HEK293T (cell line): ENCODE measurements around the gene NRG3.

Experiments
- CTCF ChIA-PET: fragments of 350-600 bp; formaldehyde crosslinking; extraction: SDS; loops from one replicate; lab custom pipeline; 2021; ENCODE audit warnings: antibody characterized with exemption, inconsistent platforms; lab: Yijun Ruan, JAX
- POLR2A ChIA-PET: fragments of 350-600 bp; formaldehyde crosslinking; extraction: SDS; loops from one replicate; lab custom pipeline; 2020; ENCODE audit warnings: antibody characterized with exemption, inconsistent platforms; lab: Yijun Ruan, JAX
- DNase-seq: peaks from one replicate; pipeline ENCODE4 v3.0.0; 2012; ENCODE audit warnings: mixed read lengths; ENCODE audit errors: extremely low spot score
- ARNT ChIP-seq: fragments of 450-650 bp; IDR thresholded peaks from 2 replicates; pipeline ENCODE4 v1.6.1; 2017; ENCODE audit warnings: mild to moderate bottlenecking
- BHLHE40 ChIP-seq: fragments of 450-650 bp; IDR thresholded peaks from 2 replicates; pipeline ENCODE4 v1.6.1; 2016; ENCODE audit warnings: mild to moderate bottlenecking, moderate library complexity, borderline replicate concordance
- CTBP1 ChIP-seq: fragments of 450-650 bp; IDR thresholded peaks from 2 replicates; pipeline ENCODE4 v1.6.1; 2016; ENCODE audit warnings: borderline replicate concordance
- ELF4 ChIP-seq: fragments of 450-650 bp; IDR thresholded peaks from 2 replicates; pipeline ENCODE4 v1.6.1; 2017; ENCODE audit warnings: antibody characterized with exemption
- FOXA1 ChIP-seq: fragments of 450-650 bp; IDR thresholded peaks from 2 replicates; pipeline ENCODE4 v1.6.1; 2016; ENCODE audit warnings: mild to moderate bottlenecking
- FOXK2 ChIP-seq: fragments of 450-650 bp; IDR thresholded peaks from 2 replicates; pipeline ENCODE4 v1.6.1; 2016; ENCODE audit warnings: mild to moderate bottlenecking
- FOXM1 ChIP-seq: fragments of 450-650 bp; IDR thresholded peaks from 2 replicates; pipeline ENCODE4 v1.6.1; 2017; ENCODE audit warnings: mild to moderate bottlenecking, borderline replicate concordance
- HDGF ChIP-seq: fragments of 450-650 bp; IDR thresholded peaks from 2 replicates; pipeline ENCODE4 v1.6.1; 2017; ENCODE audit warnings: antibody characterized with exemption, borderline replicate concordance
- L3MBTL2 ChIP-seq: fragments of 450-650 bp; conservative IDR thresholded peaks from 2 replicates; pipeline ENCODE4 v1.6.1; 2016; ENCODE audit warnings: mild to moderate bottlenecking
- LEF1 ChIP-seq: fragments of 450-650 bp; IDR thresholded peaks from 2 replicates; pipeline ENCODE4 v1.6.1; 2017; ENCODE audit warnings: mild to moderate bottlenecking, borderline replicate concordance
- NFRKB ChIP-seq: fragments of 450-650 bp; IDR thresholded peaks from 2 replicates; pipeline ENCODE4 v1.6.1; 2016; ENCODE audit warnings: mild to moderate bottlenecking, moderate library complexity
- SP1 ChIP-seq: fragments of 450-650 bp; IDR thresholded peaks from 2 replicates; pipeline ENCODE4 v1.6.1; 2017
- SUZ12 ChIP-seq: fragments of 450-650 bp; IDR thresholded peaks from 2 replicates; pipeline ENCODE4 v1.6.1; 2016; ENCODE audit warnings: mild to moderate bottlenecking
- TARDBP ChIP-seq: fragments of 450-650 bp; IDR thresholded peaks from 2 replicates; pipeline ENCODE4 v1.6.1; 2016
- ZNF384 ChIP-seq: fragments of 450-650 bp; IDR thresholded peaks from 2 replicates; pipeline ENCODE4 v1.6.1; 2016
- TF ChIP-seq, protein P1 (sequence below): fragments of 450-650 bp; IDR thresholded peaks from 2 replicates; pipeline ENCODE4 v1.6.1; 2016

Gene NRG3

DNA sequence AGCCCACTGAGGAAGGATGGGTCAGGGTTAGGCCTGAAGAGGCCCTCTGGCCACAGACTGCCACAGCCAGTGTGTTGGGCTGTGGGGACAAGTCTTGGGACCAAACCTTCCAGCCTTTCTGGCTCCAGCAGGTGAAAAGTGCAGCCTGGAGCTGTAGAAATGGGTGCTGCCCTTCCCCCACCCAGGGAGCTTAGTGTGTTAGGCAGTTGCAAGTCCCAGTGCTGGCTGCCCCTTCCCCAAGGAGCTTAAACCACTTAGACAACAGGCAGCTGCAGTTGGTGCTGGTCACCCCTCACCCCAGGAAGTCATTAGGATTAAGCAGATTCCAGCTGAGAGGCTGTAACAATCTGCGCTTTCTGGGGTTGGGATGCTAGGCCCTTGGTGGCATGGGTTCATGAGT is 563.3 kb downstream of the NRG3 start:
- TF ChIP-seq FOXM1 (no peak), SP1 (no peak), BHLHE40 (no peak), L3MBTL2 (no peak), FOXA1 (no peak), CTBP1 (no peak), ARNT (no peak), HDGF (no peak), ELF4 (no peak), ZNF384 (no peak), TARDBP (no peak), SUZ12 (no peak), FOXK2 (no peak)
- TF ChIP-seq, protein P1, sequence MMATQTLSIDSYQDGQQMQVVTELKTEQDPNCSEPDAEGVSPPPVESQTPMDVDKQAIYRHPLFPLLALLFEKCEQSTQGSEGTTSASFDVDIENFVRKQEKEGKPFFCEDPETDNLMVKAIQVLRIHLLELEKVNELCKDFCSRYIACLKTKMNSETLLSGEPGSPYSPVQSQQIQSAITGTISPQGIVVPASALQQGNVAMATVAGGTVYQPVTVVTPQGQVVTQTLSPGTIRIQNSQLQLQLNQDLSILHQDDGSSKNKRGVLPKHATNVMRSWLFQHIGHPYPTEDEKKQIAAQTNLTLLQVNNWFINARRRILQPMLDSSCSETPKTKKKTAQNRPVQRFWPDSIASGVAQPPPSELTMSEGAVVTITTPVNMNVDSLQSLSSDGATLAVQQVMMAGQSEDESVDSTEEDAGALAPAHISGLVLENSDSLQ: no peak
- POLR2A ChIA-PET: no interaction called here
- CTCF ChIA-PET: no interaction called here
- DNase-seq: no peak

DNA sequence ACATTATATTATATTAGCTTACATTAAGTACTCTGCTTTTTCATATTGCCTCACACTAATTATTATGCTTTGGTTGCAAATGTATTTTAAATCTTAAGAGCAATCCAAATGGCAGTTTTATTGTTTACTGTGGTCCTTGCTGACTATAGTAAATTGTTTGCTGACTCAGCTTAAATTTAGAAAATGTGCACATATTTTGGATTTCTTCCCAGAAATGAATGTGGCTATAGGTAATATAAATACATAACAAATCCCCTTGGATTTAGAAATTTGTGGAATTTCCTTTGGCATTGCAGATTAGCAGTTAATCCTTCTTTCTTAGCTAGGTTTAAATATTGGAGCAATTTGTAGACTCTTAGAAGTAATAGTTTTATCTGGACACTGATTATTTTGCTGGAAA is 565.8 kb downstream of the NRG3 start:
- TF ChIP-seq ARNT: no peak
- TF ChIP-seq NFRKB: no peak
- no peak for TF ChIP-seq FOXM1
- TF ChIP-seq SUZ12: no peak
- TF ChIP-seq CTBP1: no peak

DNA sequence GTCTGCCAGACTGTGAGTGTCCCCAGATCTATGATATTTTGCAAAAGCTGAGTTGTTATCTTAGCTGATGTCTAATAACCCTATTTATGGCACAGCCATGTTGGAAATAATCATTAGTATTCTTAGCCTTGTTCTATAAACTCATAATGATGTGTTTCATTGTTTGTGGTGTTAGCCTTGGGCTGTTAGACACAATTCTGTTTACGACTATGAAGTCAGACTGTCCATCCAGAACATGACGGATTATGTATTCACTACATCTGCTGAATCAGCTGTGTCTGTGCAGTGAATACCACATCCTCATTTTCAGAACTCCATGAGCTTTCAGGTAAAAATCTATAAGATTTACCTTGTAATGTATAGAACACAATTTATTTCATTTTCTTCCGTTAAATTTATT is 577.1 kb downstream of the NRG3 start:
- TF ChIP-seq FOXK2 (no peak), LEF1 (no peak), HDGF (no peak), SP1 (no peak), FOXA1 (no peak), FOXM1 (no peak), CTBP1 (no peak)
- CTCF ChIA-PET: no interaction called here
- POLR2A ChIA-PET: interaction anchor here (0.6 kb wide), 1 partner anchor 18 kb away, joined by 3 read pairs; no protein-coding TSS in a partner anchor
- DNase-seq: no peak

More for the DNA sequence above, 565.8 kb downstream of the NRG3 start:
- POLR2A ChIA-PET: no interaction called here
- no peak for DNase-seq
- CTCF ChIA-PET: no interaction called here

DNA sequence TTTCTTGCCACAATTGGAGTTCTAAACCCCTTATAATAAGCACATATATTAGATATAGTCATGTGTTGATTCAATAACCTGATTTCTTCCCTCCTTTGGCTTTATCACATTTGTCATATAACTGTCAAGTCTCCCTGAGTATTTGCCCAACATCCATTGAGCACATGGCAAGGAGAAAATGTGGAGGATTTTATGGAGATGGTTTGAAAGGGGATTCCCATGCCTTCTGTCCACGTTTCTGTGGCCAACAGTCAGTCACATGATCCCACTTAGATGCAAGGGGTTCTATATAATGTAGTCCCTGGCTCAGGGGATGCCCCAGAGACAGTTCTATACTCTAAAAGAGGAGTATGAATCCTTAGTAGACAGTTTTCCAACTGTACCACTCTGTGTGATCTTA is 577.7 kb downstream of the NRG3 start:
- DNase-seq: no peak
- POLR2A ChIA-PET: interaction anchor here (0.6 kb wide), 1 partner anchor 17 kb away, joined by 3 read pairs; no protein-coding TSS in a partner anchor
- CTCF ChIA-PET: no interaction called here
- no peak for TF ChIP-seq SP1
- TF ChIP-seq SUZ12: no peak
- no peak for TF ChIP-seq CTBP1

DNA sequence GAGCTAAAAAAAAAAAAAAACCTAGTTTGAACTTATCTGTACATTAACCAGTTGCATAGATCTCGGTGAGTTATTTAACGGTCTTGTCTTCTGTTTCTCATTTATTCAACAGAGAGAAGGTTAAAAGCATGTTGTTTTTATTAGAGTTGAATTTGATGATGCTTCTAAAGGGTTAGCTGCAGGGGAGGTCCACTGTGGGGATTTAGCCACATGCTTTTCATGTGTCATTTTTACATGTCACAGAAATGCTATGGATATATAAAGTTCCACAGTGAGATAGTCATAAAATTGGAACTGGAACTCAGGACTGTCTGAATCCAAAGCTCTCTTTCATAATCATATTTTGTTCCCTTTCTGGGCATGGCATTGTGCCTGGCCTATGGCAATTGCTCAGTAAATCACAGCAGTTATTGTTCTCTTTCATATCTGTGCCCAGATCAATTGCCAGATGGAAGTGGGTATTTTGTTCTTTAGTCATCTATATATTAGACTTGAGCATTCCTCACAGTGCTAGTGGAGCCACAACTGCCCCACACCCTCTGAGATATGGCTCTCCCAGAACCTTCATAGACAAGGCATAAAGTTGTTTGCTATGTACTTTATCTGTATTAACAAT is 578.8 kb downstream of the NRG3 start:
- TF ChIP-seq, protein P1: no peak
- TF ChIP-seq TARDBP (no peak), BHLHE40 (no peak), LEF1 (no peak), CTBP1 (no peak), FOXM1 (no peak), ZNF384 (no peak), NFRKB (no peak), ARNT (no peak), SP1 (no peak), L3MBTL2 (no peak), SUZ12 (no peak), ELF4 (no peak), HDGF (no peak), FOXA1 (no peak), FOXK2 (no peak)
- no peak for DNase-seq
- ChIA-PET CTCF (no interaction called here), POLR2A (no interaction called here)

DNA sequence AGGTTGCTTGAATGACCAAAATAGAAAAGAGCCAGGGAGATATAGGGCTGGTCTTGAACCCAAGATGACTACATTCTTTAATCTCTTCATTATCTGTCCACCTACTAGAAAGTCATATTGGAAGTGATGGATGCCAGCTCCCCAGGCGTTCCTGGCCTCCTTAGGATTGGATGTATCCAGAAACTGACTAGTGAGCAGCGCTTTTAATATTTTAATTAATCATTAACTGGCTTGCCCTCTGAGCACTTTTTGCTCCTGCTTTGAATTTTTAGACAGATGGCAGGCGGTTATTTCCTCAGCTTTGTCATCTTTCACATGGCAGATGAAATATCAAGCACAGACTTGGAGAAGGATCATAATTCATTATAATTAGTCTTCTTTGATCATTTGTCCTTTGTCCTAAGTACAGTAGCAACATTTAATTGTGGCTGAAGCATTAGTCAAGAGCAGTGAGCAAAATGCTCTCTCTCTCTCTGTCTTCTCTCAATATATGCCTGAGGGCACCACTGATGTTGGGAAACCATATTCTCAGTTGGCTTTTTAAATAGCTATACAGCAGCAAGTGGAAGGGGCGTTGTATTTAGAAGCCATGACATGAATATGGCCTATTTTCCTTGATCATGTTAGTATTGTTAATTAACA is 588.0 kb downstream of the NRG3 start:
- CTCF ChIA-PET: no interaction called here
- POLR2A ChIA-PET: no interaction called here
- TF ChIP-seq FOXK2 (no peak), ELF4 (no peak), CTBP1 (no peak), SUZ12 (no peak), SP1 (no peak), FOXM1 (no peak), ARNT (no peak), BHLHE40 (no peak), ZNF384 (no peak), HDGF (no peak), TARDBP (no peak), L3MBTL2 (no peak), LEF1 (no peak), FOXA1 (no peak), NFRKB (no peak)
- TF ChIP-seq, protein P1: no peak
- no peak for DNase-seq
